Measurements from ENCODE around the gene APOC4.
A peak's percentile ranks its signal among the peaks of the same experiment; 100 is the strongest.

The APOC4 gene

GRCh38 chr19:44992336-44993163, 50.5 kb downstream of the APOC4 start:
- ChIA-PET CTCF (no interaction called here), POLR2A (no interaction called here)
- TF ChIP-seq ZNF560 (tag by site-specific recombination; IDR thresholded peaks at IDR 0.05; ENCODE audit: borderline replicate concordance) (no peak), ZNF140 (tag by site-specific recombination; IDR thresholded peaks at IDR 0.05) (no peak), ZFHX2 (tag by site-specific recombination; conservative IDR thresholded peaks at IDR 0.05) (peak; percentile 35; the same call in 1 of the 2 replicates), ZNF785 (tag by site-specific recombination; IDR thresholded peaks at IDR 0.05) (no peak)
- H3K9me3 ChIP-seq (ENCODE audit: control insufficient read depth, insufficient read depth, low read depth, low read length): no peaks in the 10 kb centered on the region
- H3K4me3 ChIP-seq (ENCODE audit: low read depth, low read length): no peak overlapping the region
- peaks cover 3 to 55% of the 10 kb centered on the region in 2 experiments; a peak in 2 of 3 replicates for H3K36me3 ChIP-seq (ENCODE audit: control insufficient read depth in 2 of 2, insufficient read depth in 1 of 2, low read length in 2 of 2)
- H3K27ac ChIP-seq (ENCODE audit: extremely low read depth, low read depth, low read length): no peak overlapping the region
- H3K4me1 ChIP-seq (ENCODE audit: control insufficient read depth, insufficient read depth, low read length): no peaks in the 10 kb centered on the region

DNA sequence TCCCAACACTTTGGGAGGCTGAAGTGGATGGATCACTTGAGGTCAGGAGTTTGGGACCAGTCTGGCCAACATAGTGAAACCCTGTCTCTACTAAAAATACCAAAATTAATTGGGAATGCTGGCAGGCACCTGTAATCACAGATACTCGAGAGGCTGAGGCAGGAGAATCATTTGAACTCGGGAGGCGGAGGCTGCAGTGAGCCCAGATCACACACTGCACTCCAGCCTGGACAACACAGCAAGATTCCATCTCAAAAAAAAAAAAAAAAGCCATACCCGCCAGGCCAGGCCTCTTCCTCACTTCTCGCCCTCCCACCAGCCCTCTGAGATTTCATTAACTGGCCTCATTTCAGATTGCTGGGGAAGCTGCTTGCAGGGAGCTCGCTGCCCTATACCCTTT, 51.5 kb downstream of the APOC4 start:
- H3K4me3 ChIP-seq (ENCODE audit: low read depth, low read length): no peak overlapping the region

DNA sequence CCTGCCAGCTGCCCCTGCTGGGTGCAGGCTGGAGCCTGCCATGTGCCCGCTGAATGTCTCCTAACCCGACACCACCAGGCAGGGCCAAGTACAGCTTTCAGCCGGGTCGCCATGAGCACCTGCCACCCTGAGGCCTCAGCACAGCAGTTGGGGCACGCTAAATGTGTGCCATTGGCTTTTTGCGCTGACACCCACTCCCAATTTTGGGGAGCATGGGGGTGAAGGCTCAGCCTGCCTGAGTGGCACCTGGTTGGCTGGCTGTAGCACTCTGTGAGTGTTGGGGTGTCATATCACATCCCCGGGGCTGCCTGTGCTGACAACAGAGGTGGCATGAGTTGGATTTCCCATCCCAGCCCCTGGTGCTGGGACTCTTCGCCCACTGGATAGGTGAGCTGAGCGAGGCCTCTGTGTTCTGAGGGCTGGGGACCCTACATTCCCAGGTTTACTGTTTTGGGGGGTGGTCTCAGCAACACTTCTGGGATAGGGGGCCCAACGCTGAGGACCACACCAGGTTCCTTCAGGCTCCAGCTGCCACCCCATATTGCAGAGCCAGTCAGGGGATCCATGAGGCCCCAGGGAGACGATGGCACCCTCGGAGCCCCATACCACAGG, 52.0 kb downstream of the APOC4 start:
- Histone ChIP-seq H3K27ac (ENCODE audit: extremely low read depth, low read depth, low read length) (no peak overlapping the region), H3K4me1 (ENCODE audit: control insufficient read depth, insufficient read depth, low read length) (no peaks in the 10 kb centered on the region), H3K4me3 (ENCODE audit: low read depth, low read length) (no peak overlapping the region), H3K36me3 (ENCODE audit: control insufficient read depth in 2 of 2, insufficient read depth in 1 of 2, low read length in 2 of 2) (peaks cover 3 to 41% of the 10 kb centered on the region in 2 experiments; a peak in 2 of 3 replicates), H3K9me3 (ENCODE audit: control insufficient read depth, insufficient read depth, low read depth, low read length) (no peaks in the 10 kb centered on the region)
- no peak for TF ChIP-seq ZNF626 (tag by site-specific recombination; IDR thresholded peaks at IDR 0.05)
- TF ChIP-seq ZNF549 (tag by site-specific recombination; IDR thresholded peaks at IDR 0.05): no peak
- TF ChIP-seq ZNF354C (tag by site-specific recombination; IDR thresholded peaks at IDR 0.05; ENCODE audit: borderline replicate concordance, low read depth): no peak
- TF ChIP-seq ZNF394 (tag by site-specific recombination; IDR thresholded peaks at IDR 0.05; ENCODE audit: borderline replicate concordance): no peak
- no peak for TF ChIP-seq ZNF16 (tag by site-specific recombination; IDR thresholded peaks at IDR 0.05; ENCODE audit: low read depth)
- ChIA-PET POLR2A (interaction anchor here (0.6 kb wide), 1 partner anchor 57 kb away, joined by 3 read pairs; no protein-coding TSS in a partner anchor), CTCF (interaction anchor here (0.6 to 0.8 kb wide), 2 partner anchors 34 to 270 kb away, joined by 3 read pairs; no protein-coding TSS in a partner anchor)

More for the DNA sequence above, 51.5 kb downstream of the APOC4 start:
- no peak overlapping the region for H3K27ac ChIP-seq (ENCODE audit: extremely low read depth, low read depth, low read length)
- H3K9me3 ChIP-seq (ENCODE audit: control insufficient read depth, insufficient read depth, low read depth, low read length): no peaks in the 10 kb centered on the region
- ChIA-PET CTCF (interaction anchor here (0.6 kb wide), 1 partner anchor 269 kb away, joined by 3 read pairs; no protein-coding TSS in a partner anchor), POLR2A (no interaction called here)
- peak; percentile 70; the same call in 1 of the 2 replicates for TF ChIP-seq ZNF121 (tag by site-specific recombination; IDR thresholded peaks at IDR 0.05)
- no peak for TF ChIP-seq ZNF37A (tag by site-specific recombination; IDR thresholded peaks at IDR 0.05)
- no peak for TF ChIP-seq ZNF670 (tag by site-specific recombination; IDR thresholded peaks at IDR 0.05; ENCODE audit: low read depth)
- TF ChIP-seq ZNF449 (tag by site-specific recombination; IDR thresholded peaks at IDR 0.05): no peak
- no peaks in the 10 kb centered on the region for H3K4me1 ChIP-seq (ENCODE audit: control insufficient read depth, insufficient read depth, low read length)
- H3K36me3 ChIP-seq (ENCODE audit: control insufficient read depth in 2 of 2, insufficient read depth in 1 of 2, low read length in 2 of 2): peaks cover 3 to 46% of the 10 kb centered on the region in 2 experiments; a peak in 2 of 3 replicates
